Subcutaneous adipose tissue (tissue), 4 donors: Measurements from ENCODE around the gene PTPN7. TPM values are rescaled to one million over a fixed set of nuclear protein-coding genes. Genes with fewer than 3 reads are reported as not detected.

Experiments used
- total RNA-seq, 4 donors: library from RNA; depleted of rRNA; stranded (reverse); fragments of >200 nt; gene quantifications; one replicate each; pipeline ENCODE4 v1.1.0, GENCODE V29; 2016
- TF ChIP-seq, protein P1 (sequence below): fragments of 450-650 bp; IDR thresholded peaks from one replicate; pipeline ENCODE4 v1.5.1; 2016; ENCODE audit warnings: low read depth, mild to moderate bottlenecking, control low read depth, antibody characterized with exemption, moderate library complexity

The PTPN7 gene
- total RNA-seq, 4 donors from 2014 or later = 1.8 to 21.8 (median 2.6) TPM; not detected in 1

DNA sequence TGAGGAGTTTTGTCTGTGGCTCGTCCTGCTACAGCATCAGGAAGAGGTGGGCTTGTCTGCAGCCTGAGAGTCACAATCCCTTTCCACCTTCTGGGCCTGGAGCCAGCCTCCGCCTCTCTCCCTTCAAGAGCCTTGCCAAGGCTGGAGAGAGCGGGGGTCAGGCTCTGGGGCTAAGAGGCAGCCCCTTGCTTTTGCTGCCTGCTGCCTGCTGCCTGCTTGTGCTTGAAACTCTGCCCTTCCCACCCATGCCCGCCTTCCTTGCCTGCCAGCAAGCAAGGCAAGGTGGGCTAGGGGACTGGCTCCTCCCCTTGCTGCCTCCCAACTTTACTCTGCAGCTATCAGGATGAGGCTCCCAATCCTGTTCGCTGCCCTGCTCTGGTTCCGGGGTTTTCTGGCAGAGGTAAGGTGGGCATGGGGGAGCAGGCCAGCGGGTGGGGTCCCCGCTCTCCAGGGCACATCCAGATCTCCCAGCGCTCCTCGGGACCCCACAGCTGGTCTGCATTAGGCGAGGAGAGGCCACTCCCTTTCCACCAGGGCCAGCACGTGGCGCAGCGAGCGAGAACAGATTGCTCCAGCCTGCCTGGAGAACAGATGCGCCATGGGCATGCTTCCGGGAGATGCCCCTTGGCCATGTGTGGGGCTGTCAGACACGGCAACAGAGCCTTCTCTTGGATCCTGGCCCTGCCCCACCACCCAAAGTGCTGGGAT is 7.5 kb upstream of the PTPN7 start:
- TF ChIP-seq, protein P1, sequence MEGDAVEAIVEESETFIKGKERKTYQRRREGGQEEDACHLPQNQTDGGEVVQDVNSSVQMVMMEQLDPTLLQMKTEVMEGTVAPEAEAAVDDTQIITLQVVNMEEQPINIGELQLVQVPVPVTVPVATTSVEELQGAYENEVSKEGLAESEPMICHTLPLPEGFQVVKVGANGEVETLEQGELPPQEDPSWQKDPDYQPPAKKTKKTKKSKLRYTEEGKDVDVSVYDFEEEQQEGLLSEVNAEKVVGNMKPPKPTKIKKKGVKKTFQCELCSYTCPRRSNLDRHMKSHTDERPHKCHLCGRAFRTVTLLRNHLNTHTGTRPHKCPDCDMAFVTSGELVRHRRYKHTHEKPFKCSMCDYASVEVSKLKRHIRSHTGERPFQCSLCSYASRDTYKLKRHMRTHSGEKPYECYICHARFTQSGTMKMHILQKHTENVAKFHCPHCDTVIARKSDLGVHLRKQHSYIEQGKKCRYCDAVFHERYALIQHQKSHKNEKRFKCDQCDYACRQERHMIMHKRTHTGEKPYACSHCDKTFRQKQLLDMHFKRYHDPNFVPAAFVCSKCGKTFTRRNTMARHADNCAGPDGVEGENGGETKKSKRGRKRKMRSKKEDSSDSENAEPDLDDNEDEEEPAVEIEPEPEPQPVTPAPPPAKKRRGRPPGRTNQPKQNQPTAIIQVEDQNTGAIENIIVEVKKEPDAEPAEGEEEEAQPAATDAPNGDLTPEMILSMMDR = no peak

DNA sequence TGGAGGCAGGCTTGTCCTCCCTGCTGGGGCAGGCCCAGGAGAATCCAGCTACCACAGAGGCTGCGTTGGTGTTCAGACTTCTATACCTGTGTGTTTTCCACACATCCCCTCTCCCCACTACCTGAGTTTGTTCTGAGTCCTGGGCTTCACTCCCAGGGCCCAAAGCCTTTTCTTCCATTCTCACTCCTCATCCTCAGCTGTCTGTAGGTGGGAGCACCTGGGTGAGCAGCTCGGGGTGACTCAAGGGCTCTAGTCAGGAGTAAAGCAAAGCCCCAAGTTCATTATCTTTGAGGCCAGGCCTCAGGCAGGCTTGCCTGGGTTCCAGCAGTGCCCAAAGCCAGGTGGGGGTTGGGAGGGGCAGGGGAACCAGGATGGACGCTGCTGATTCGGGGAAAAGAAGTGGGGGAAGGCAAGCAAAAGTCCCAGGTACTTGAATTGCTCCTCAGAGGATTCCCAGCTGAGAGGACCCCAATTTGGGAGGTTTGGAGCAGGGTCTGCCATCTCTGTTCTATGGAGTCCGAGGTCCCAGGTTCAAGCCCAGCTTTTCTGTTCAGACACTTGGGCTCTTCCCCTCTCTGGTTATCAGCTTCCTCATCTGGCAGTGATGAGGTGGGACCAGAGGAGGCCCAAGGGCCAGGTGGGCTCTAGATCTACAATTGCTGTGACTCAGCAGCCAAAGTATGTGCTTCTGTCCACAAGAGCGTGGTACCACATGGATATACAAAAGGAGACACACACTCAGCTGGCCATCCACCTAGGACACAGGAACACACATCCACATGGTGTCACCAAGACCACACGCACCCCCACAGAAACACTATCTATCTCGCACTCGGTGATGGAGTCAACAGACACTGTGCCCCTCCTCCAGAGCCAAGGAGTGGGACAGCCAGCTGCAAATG is 5.8 kb upstream of the PTPN7 start:
- TF ChIP-seq, protein P1 = no peak

DNA sequence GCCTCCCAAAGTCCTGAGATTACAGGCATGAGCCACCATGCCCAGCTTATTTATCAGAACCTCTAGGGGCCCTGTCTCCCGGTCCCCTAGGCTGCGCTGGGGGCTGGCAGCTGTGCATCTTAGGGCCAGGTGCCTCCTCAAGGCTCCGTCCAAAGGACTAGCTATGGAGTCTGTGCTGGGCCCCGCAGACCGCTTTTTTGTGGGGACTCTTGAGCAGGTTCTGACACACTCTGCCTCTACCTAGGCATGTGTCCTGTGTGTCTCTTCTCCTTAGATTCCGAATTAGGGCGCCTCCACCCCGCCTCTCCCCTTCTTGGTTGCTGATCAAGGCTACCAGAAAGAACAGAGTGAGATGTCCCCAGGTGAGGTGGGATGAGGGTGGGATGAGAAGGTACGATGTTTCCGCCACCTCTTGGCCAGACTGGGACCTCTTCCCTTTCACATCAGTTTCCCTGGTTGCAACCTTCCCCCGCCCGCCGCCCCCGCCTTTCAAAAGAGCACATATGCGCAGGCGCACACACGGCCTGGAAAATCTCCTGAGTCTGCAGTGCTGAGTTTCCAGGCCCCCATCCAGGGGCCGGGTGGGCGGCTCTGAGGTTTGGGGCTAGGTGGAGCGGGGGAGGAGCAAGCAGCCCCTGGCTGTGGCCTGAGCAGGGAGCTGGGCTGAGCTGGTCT is 5.0 kb upstream of the PTPN7 start:
- TF ChIP-seq, protein P1 = no peak

DNA sequence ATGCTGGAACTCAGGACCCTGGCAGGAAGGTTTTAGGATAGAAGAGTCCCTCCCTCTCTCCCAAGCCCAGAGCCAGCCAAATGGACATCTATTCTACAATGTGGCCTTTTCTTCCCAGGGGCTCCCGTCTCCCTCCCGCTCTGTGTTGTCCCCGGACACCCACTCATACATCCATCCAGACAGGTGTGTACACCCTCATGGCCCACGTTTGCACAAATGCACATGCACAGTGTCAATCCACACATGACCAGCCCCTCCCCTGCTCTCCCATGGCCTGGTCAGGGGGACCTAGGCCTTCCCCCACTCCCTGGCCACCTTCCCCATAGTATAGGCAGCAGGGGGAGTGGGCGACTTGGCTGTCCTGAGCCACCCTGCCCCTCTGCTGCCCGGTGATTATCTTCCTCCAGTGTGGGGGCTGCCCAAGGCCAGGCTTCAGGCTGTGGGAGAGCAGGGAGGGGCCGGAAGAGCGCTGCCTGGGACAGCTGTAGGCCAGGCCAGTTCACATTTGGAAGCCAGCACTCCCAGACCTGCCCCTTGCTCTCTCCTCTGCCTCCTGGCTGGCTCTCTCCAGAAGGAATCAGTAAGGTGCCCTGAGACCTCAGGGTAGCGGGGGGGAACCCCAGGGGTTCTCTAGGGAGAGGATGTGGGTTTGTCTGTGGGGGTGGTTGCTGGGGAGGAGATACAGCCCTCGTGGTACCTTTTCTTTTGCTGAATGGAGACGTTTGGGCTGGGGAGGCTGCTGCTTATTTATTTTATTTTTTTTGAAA is 4.1 kb upstream of the PTPN7 start:
- TF ChIP-seq, protein P1 = no peak

DNA sequence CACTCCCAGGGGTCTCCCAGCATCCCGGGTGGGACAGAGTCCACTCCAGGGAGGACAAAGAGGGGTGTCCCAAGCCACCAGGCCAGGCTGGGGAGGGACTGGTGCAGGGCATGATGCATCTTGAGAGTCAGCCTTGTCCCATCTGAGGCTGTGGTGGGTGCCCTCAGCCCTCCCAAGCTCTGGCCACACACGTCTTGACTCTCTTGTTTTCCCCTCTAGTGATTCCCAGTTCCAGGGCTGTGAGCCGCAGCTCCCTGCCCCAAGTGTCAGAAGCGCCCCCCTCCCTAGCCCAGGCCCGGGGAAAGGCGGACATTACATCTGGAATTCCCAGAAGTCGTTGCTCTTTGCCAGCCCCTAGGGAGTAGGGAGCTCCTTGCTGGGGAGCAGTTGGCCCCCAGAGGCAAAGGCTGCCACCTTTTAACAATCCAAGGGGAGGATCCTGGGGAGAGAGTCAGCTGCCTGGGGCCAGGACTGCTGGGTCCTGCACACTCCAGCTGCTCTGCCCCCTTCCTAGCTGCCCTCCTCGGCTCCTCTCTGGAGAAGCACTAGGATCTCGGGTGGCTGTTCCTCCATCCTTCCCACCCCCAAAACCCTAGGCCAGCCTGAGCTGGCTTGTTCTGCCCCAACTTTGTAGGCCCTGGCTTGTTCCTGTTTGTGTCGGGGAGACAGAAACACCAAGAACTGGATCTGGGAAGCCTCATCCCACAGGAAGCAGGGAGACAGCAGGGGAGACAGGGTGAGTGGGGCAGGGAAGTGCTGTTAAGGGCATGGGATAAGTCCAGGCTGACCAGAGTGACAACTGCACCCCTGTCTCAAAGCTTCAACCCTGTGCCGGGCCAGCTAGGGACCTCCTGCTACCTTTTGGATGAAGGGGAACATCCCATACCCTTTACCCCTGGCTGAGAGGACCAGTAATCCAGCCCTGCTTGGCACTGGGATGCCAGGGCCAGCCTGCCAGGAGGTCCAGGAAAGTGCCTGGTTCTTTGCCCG is 3.2 kb upstream of the PTPN7 start:
- TF ChIP-seq, protein P1 = no peak
